H1 (cell line): ENCODE results near the gene NELFCD. TPM values are rescaled to one million over a fixed set of nuclear protein-coding genes. Genes with fewer than 3 reads are reported as not detected.

Source experiments
- ATF2 ChIP-seq: IDR thresholded peaks from 2 replicates; pipeline ENCODE4 v1.6.1; 2012; ENCODE audit warnings: low read length, inconsistent platforms
- CEBPB ChIP-seq: IDR thresholded peaks from 2 replicates; pipeline ENCODE4 v1.6.1; 2012; ENCODE audit warnings: low read depth, low read length
- EGR1 ChIP-seq: IDR thresholded peaks from 2 replicates; pipeline ENCODE4 v1.6.1; 2011; ENCODE audit warnings: low read depth, low read length, borderline replicate concordance
- polyA plus RNA-seq, 7 experiments: library from polyadenylated mRNA; depleted of rRNA in 3 of 7; stranded (reverse) in 5 of 7; unstranded in 2 of 7; fragments of >200 nt in 5 of 7; fragments of 200-250 nt in 2 of 7; gene quantifications; 1 replicate in 5 of 7; 2 replicates in 1 of 7; 4 replicates in 1 of 7; pipeline versions ENCODE4 v1.2.1 to v1.2.3, GENCODE V29; 2011 to 2013; ENCODE audit warnings: missing spikeins in 2 of 7, mixed read lengths in 2 of 7
- total RNA-seq: library from RNA; stranded (reverse); fragmentation: NEBNext Ultra II Directional; extraction: Animal tissue kit (Norgen Biotek cat#: 25700); gene quantifications from 2 replicates; pipeline ENCODE4 v1.2.1, GENCODE V29; 2021

NELFCD gene
- total and polyA plus RNA-seq, 2 of the 8 experiments (the other 6 are each of a cell fraction or from before 2014, with no cell fraction given) = 35.5 to 59.6 TPM

DNA sequence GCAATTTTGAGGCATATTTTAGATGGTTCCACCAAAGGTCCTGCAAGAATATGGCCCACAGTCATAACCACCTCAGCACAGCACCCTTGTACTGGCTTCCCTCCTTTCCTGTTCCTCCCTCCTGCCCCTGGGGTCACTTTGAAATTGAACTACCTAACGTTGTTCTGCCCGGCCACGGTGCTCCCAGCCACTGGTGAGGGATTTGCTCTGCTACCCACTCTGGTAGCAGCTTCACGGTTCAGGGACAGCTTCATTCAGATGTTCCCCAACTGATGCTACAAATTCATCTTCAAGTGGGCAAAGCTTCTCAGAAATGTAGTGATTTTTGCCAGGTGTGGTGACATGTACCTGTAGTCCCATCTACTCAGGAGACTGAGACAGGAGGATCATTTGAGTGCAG is 7.9 kb upstream of the NELFCD start (continued):
- TF ChIP-seq ATF2 = no peak
- TF ChIP-seq CEBPB = no peak
- TF ChIP-seq EGR1 = no peak
